RWPE2 (cell line): Measurements from ENCODE around the gene PDE7B.

Source experiments
- ATAC-seq: fragments of 200-7000 bp; cut with Tn5 transposase; 3 replicates; pipeline ENCODE4 v1.9.1; 2021; ENCODE audit warnings: low read depth
- DNase-seq: peaks from one replicate; pipeline ENCODE4 v3.0.0-alpha.2; 2020; ENCODE audit warnings: low spot score
- H3K27ac ChIP-seq: fragments of 450-650 bp; 2 replicates; pipeline ENCODE4 v1.5.1; 2017; ENCODE audit warnings: mild to moderate bottlenecking; ENCODE audit not compliant: poor library complexity, severe bottlenecking
- H3K27me3 ChIP-seq: fragments of 250-450 bp; sonication (Bioruptor Pico); 2 replicates; pipeline ENCODE4 v1.5.1; 2021; ENCODE audit warnings: mild to moderate bottlenecking, moderate library complexity; ENCODE audit not compliant: insufficient read depth, poor library complexity, severe bottlenecking
- H3K36me3 ChIP-seq: fragments of 250-450 bp; sonication (Bioruptor Pico); 2 replicates; pipeline ENCODE4 v1.5.1; 2020; ENCODE audit warnings: low read depth, mild to moderate bottlenecking, moderate library complexity
- H3K4me1 ChIP-seq: fragments of 250-450 bp; sonication (Bioruptor Pico); 2 replicates; pipeline ENCODE4 v1.5.1; 2021; ENCODE audit warnings: mild to moderate bottlenecking, moderate library complexity; ENCODE audit not compliant: insufficient read depth, poor library complexity, severe bottlenecking
- H3K4me3 ChIP-seq: fragments of 250-450 bp; sonication (Bioruptor Pico); 2 replicates; pipeline ENCODE4 v1.5.1; 2021; ENCODE audit warnings: mild to moderate bottlenecking, moderate library complexity; ENCODE audit not compliant: severe bottlenecking
- H3K9me3 ChIP-seq: fragments of 250-450 bp; sonication (Bioruptor Pico); 2 replicates; pipeline ENCODE4 v1.5.1; 2021; ENCODE audit warnings: mild to moderate bottlenecking, moderate library complexity; ENCODE audit not compliant: severe bottlenecking
- CTCF ChIP-seq: fragments of 450-650 bp; IDR thresholded peaks from one replicate; pipeline ENCODE4 v1.5.1; 2017; ENCODE audit warnings: mild to moderate bottlenecking, moderate library complexity; ENCODE audit not compliant: poor library complexity, severe bottlenecking

The PDE7B gene

GRCh38 chr6:135983718-135984343, 132.3 kb downstream of the PDE7B start:
- no peak for ATAC-seq
- Histone ChIP-seq H3K9me3 (no peaks in the 10 kb centered on the region), H3K36me3 (no peaks in the 10 kb centered on the region), H3K4me1 (no peaks in the 10 kb centered on the region), H3K27me3 (no peaks in the 10 kb centered on the region), H3K27ac (no peak overlapping the region), H3K4me3 (no peak overlapping the region)
- no peak for TF ChIP-seq CTCF
- no peak for DNase-seq

GRCh38 chr6:135985471-135985870, 134.0 kb downstream of the PDE7B start:
- DNase-seq = no peak
- H3K4me3 ChIP-seq = no peak overlapping the region
- TF ChIP-seq CTCF = no peak
- H3K27ac ChIP-seq = no peak overlapping the region
- H3K27me3 ChIP-seq = no peaks in the 10 kb centered on the region
- H3K36me3 ChIP-seq = no peaks in the 10 kb centered on the region
- H3K4me1 ChIP-seq = no peaks in the 10 kb centered on the region
- no peaks in the 10 kb centered on the region for H3K9me3 ChIP-seq
- ATAC-seq = no peak

- Histone ChIP-seq H3K4me1 (no peaks in the 10 kb centered on the region), H3K4me3 (no peak overlapping the region), H3K36me3 (no peaks in the 10 kb centered on the region), H3K27ac (no peak overlapping the region), H3K9me3 (no peaks in the 10 kb centered on the region), H3K27me3 (no peaks in the 10 kb centered on the region)
- DNase-seq = no peak
- no peak for ATAC-seq
- TF ChIP-seq CTCF = no peak
Observed at GRCh38 chr6:135987226-135987625, 135.7 kb downstream of the PDE7B start.

GRCh38 chr6:135990439-135990838, 138.9 kb downstream of the PDE7B start:
- H3K4me1 ChIP-seq = peaks cover 6% of the 10 kb centered on the region
- no peak overlapping the region for H3K4me3 ChIP-seq
- no peak for TF ChIP-seq CTCF
- no peak for ATAC-seq
- H3K9me3 ChIP-seq = no peaks in the 10 kb centered on the region
- DNase-seq = no peak
- H3K27ac ChIP-seq = no peak overlapping the region
- no peaks in the 10 kb centered on the region for H3K36me3 ChIP-seq
- H3K27me3 ChIP-seq = no peaks in the 10 kb centered on the region

GRCh38 chr6:135990855-135991464, 139.5 kb downstream of the PDE7B start:
- Histone ChIP-seq H3K36me3 (no peaks in the 10 kb centered on the region), H3K4me1 (peaks cover 11% of the 10 kb centered on the region), H3K4me3 (no peak overlapping the region), H3K27ac (no peak overlapping the region), H3K27me3 (no peaks in the 10 kb centered on the region), H3K9me3 (no peaks in the 10 kb centered on the region)
- no peak for TF ChIP-seq CTCF
- no peak for DNase-seq
- no peak for ATAC-seq
